Activated B cell treated with CpG ODN at 0.5 μM for 24 hours (primary cell): ENCODE data around the gene MMP19. TPM values are rescaled to one million over a fixed set of nuclear protein-coding genes. Genes with fewer than 3 reads are reported as not detected.

Source experiments
- ATAC-seq: fragments of 200-7000 bp; cut with Tn5 transposase; one replicate; pipeline ENCODE4 v1.10.0; 2021; ENCODE audit warnings: low read depth, mild to moderate bottlenecking, moderate library complexity
- CTCF ChIA-PET: fragments of 350-600 bp; sonication (Branson Sonifier 250); formaldehyde crosslinking; loops from one replicate; lab custom pipeline; 2021; ENCODE audit warnings: antibody characterized with exemption; lab: Charles Lee
- POLR2A ChIA-PET: fragments of 350-600 bp; sonication (Branson Sonifier 250); formaldehyde crosslinking; loops from one replicate; lab custom pipeline; 2021; ENCODE audit warnings: antibody characterized with exemption; lab: Charles Lee
- DNase-seq: peaks from one replicate; pipeline ENCODE4 v3.0.0; 2022
- H3K27ac Mint-ChIP-seq: one replicate; pipeline ENCODE4 v1.8.0; 2020; ENCODE audit warnings: mixed read lengths
- H3K27me3 Mint-ChIP-seq: one replicate; pipeline ENCODE4 v1.8.0; 2021; ENCODE audit warnings: mixed read lengths
- H3K36me3 Mint-ChIP-seq: one replicate; pipeline ENCODE4 v1.8.0; 2021; ENCODE audit warnings: low read depth, mixed read lengths
- H3K4me1 Mint-ChIP-seq: one replicate; pipeline ENCODE4 v1.8.0; 2021; ENCODE audit warnings: mixed read lengths
- H3K4me3 Mint-ChIP-seq: one replicate; pipeline ENCODE4 v1.8.0; 2020; ENCODE audit warnings: mild to moderate bottlenecking, mixed read lengths
- H3K9me3 Mint-ChIP-seq: one replicate; pipeline ENCODE4 v1.8.0; 2020; ENCODE audit warnings: mixed read lengths
- intact Hi-C: fragments of 100-400 bp; cut with micrococcal nuclease; formaldehyde crosslinking; loops from one replicate; pipeline ENCODE4 v1.15.1; 2024
- total RNA-seq: library from RNA; stranded (reverse); gene quantifications from 2 replicates; pipeline ENCODE4 v1.2.3, GENCODE V29; 2022
- TF ChIP-seq, protein P1 (sequence below): fragments of 200-600 bp; IDR thresholded peaks from one replicate; pipeline ENCODE4 v1.8.0; 2022; ENCODE audit warnings: antibody characterized with exemption, mild to moderate bottlenecking

Gene MMP19
- total RNA-seq, 1 donor from 2014 or later, result 0.31 TPM

DNA sequence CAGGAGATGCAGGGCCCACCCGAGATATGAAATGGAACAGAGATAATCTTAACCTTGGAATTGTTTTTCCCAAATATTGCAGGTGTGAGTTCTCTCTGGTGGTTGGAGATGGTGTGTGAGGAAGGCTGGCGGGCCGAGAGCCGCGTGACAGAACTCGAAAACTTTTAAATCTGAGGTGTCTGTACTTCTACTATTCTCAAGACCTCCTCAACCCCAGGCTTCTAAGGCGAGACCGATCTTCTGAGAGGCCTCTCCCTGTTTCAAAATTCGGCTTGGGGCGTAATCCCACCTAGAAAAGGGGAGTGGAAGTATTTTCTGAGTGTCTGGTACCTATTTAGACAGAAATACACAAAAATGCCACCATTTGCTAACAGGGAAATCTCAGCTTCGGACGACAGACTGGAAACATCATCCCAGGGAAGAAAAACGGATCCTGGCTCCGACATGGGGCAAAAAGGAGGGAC, 25.8 kb downstream of the MMP19 start:
- ChIA-PET POLR2A (interaction anchor here (1.0 to 2.8 kb wide), 17 partner anchors 10 to 499 kb away, joined by 3 to 166 read pairs (median 9); partner anchors contain the start of genes BLOC1S1, CD63, CNPY2 and DGKA), CTCF (interaction anchor here (1.7 to 3.2 kb wide), 3 partner anchors 78 to 123 kb away, joined by 10 to 19 read pairs (median 15); partner anchors contain the start of gene PYM1)
- peaks cover 27% of the 10 kb centered on the region for H3K4me1 Mint-ChIP-seq
- H3K9me3 Mint-ChIP-seq, result no peaks in the 10 kb centered on the region
- intact Hi-C loops, result loop anchor here (1.0 to 10.0 kb wide), 7 partner anchors 12 to 832 kb away; partner anchors contain the start of genes DNAJC14, RPL41, RPS26 and TESPA1
- TF ChIP-seq, protein P1, sequence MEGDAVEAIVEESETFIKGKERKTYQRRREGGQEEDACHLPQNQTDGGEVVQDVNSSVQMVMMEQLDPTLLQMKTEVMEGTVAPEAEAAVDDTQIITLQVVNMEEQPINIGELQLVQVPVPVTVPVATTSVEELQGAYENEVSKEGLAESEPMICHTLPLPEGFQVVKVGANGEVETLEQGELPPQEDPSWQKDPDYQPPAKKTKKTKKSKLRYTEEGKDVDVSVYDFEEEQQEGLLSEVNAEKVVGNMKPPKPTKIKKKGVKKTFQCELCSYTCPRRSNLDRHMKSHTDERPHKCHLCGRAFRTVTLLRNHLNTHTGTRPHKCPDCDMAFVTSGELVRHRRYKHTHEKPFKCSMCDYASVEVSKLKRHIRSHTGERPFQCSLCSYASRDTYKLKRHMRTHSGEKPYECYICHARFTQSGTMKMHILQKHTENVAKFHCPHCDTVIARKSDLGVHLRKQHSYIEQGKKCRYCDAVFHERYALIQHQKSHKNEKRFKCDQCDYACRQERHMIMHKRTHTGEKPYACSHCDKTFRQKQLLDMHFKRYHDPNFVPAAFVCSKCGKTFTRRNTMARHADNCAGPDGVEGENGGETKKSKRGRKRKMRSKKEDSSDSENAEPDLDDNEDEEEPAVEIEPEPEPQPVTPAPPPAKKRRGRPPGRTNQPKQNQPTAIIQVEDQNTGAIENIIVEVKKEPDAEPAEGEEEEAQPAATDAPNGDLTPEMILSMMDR, result no peak
- no peak for ATAC-seq
- H3K27me3 Mint-ChIP-seq, result no peaks in the 10 kb centered on the region
- H3K27ac Mint-ChIP-seq, result no peak overlapping the region
- H3K36me3 Mint-ChIP-seq, result peaks cover 56% of the 10 kb centered on the region
- H3K4me3 Mint-ChIP-seq, result no peak overlapping the region
- DNase-seq, result no peak

DNA sequence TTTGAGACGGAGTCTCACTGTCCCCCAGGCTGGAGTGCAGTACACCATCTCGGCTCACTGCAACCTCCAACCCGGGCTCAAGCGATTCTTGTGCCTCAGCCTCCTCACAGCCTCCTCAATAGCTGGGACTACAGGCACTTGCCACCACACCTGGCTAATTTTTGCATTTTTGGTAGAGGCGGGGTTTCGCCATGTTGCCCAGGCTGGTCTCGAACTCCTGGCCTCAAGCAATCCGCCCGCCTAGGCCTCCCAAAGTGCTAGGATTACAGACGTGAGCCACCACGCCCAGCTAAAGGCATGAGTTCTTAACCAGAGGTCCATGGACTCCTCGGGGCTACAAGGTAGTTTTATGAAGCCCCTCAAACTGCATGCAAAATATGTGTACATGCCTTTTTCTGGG, 27.3 kb downstream of the MMP19 start:
- TF ChIP-seq, protein P1, result no peak
- peaks cover 49% of the 10 kb centered on the region for H3K36me3 Mint-ChIP-seq
- H3K4me1 Mint-ChIP-seq, result peaks cover 32% of the 10 kb centered on the region
- H3K9me3 Mint-ChIP-seq, result no peaks in the 10 kb centered on the region
- H3K4me3 Mint-ChIP-seq, result no peak overlapping the region
- POLR2A ChIA-PET, result interaction anchor here (1.0 to 1.6 kb wide), 2 partner anchors 14 to 142 kb away, joined by 4 to 5 read pairs; partner anchors contain the start of gene DNAJC14
- CTCF ChIA-PET, result interaction anchor here (3.2 kb wide), 1 partner anchor 124 kb away, joined by 19 read pairs; no protein-coding TSS in a partner anchor
- no peak overlapping the region for H3K27ac Mint-ChIP-seq
- ATAC-seq (no peak), DNase-seq (no peak)
- intact Hi-C loops, result loop anchor here (5.0 to 10.0 kb wide), 2 partner anchors 302 to 831 kb away; partner anchors contain the start of genes RPL41, TESPA1 and ZC3H10
- H3K27me3 Mint-ChIP-seq, result no peaks in the 10 kb centered on the region

DNA sequence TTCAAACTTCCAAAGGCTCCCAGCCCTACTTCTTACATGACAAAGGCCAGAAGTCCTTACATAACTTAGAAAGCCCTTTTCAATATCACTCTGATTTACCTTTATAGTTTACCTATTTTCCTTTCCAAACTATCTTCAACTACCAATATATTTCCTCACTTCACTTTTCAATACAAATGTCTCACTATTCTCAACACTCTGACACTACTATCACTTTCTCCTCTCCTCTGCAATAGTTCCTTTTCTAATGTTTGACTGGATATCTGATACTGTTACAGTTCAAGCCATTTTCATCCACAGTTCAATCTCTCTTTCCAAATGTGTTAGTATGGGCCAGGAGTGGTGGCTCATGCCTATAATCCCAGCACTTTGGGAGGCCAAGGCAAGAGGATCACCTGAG, 28.5 kb downstream of the MMP19 start:
- POLR2A ChIA-PET, result interaction anchor here (0.7 kb wide), 1 partner anchor 126 kb away, joined by 5 read pairs; no protein-coding TSS in a partner anchor

DNA sequence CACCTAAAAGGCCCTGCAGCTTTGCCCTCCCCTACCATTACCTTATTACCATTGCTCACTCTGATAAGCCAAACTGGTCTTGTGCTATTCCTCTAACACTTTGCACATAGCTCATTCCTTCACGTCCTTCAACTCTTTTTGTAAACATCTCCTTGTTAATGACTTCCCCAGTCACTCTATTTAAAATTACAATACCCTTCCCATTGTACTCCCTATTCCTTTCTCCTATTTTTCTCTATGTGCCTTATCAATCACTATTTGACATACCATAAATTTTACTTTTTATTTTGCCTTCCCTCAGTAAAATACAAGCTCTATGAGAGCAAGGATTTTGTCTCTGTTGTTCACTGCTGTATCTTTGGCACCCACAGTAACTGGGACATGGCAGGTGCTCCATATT, 30.6 kb downstream of the MMP19 start:
- DNase-seq (no peak), ATAC-seq (no peak)
- TF ChIP-seq, protein P1, result no peak
- peaks cover 32% of the 10 kb centered on the region for H3K4me1 Mint-ChIP-seq
- H3K4me3 Mint-ChIP-seq, result no peak overlapping the region
- POLR2A ChIA-PET, result interaction anchor here (1.1 kb wide), 1 partner anchor 19 kb away, joined by 3 read pairs; no protein-coding TSS in a partner anchor
- intact Hi-C loops, result loop anchor here (10.0 kb wide), 1 partner anchor 827 kb away; the partner anchor contains the start of gene TESPA1
- H3K27ac Mint-ChIP-seq, result no peak overlapping the region
- H3K9me3 Mint-ChIP-seq, result no peaks in the 10 kb centered on the region
- CTCF ChIA-PET, result interaction anchor here (0.8 to 1.7 kb wide), 2 partner anchors 12 to 74 kb away, joined by 3 to 4 read pairs; no protein-coding TSS in a partner anchor
- H3K27me3 Mint-ChIP-seq, result no peaks in the 10 kb centered on the region
- H3K36me3 Mint-ChIP-seq, result peaks cover 53% of the 10 kb centered on the region

More for the DNA sequence above, 28.5 kb downstream of the MMP19 start:
- Mint-ChIP-seq H3K27ac (no peak overlapping the region), H3K9me3 (no peaks in the 10 kb centered on the region), H3K27me3 (no peaks in the 10 kb centered on the region), H3K4me3 (no peak overlapping the region), H3K4me1 (peaks cover 32% of the 10 kb centered on the region), H3K36me3 (peaks cover 44% of the 10 kb centered on the region)
- ATAC-seq (no peak), DNase-seq (no peak)
- intact Hi-C loops, result loop anchor here (10.0 kb wide), 1 partner anchor 829 kb away; the partner anchor contains the start of gene TESPA1
- CTCF ChIA-PET, result no interaction called here
- TF ChIP-seq, protein P1, result no peak

DNA sequence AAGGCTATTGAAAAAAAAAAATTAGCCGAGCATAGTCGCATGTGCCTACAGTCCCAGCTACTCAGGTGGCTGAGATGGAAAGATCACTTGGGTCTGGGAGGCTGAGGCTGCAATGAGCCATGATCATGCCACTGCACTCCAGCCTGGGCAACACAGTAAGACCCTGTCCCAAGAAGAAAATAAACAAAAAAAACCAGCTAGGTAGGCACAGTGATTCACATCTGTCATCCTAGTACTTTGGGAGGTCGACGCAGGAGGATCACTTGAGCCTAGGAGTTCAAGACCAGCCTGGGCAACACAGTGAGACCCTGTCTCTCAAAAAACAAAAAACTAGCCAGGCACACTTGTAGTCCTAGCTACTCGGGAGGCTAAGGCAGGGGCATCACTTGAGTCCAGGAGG, 33.5 kb downstream of the MMP19 start:
- H3K36me3 Mint-ChIP-seq, result peaks cover 50% of the 10 kb centered on the region
- ATAC-seq (no peak), DNase-seq (no peak)
- H3K27me3 Mint-ChIP-seq, result no peaks in the 10 kb centered on the region
- intact Hi-C loops, result no loop called here
- peaks cover 22% of the 10 kb centered on the region for H3K4me1 Mint-ChIP-seq
- TF ChIP-seq, protein P1, result no peak
- ChIA-PET POLR2A (no interaction called here), CTCF (no interaction called here)
- no peak overlapping the region for H3K4me3 Mint-ChIP-seq
- H3K27ac Mint-ChIP-seq, result no peak overlapping the region
- no peaks in the 10 kb centered on the region for H3K9me3 Mint-ChIP-seq
